Fibroblast of the conjunctiva (primary cell): ENCODE results near the gene XRCC5.
"Not testable (repeated sequence)": the region's sequence is repeated elsewhere in the genome, so short reads cannot be mapped to it uniquely, and the experiment has no call there.

ENCODE experiments used
- DNase-seq: peaks from one replicate; pipeline ENCODE4 v3.0.0-alpha.2; 2010; ENCODE audit warnings: low read depth

XRCC5 gene

GRCh38 chr2:216119146-216119545 lies 10.0 kb downstream of the XRCC5 start:
- DNase-seq: no peak

- no peak for DNase-seq
Observed at GRCh38 chr2:216119986-216120385, 10.8 kb downstream of the XRCC5 start.

- DNase-seq: no peak
Observed at GRCh38 chr2:216121255-216121654, 12.1 kb downstream of the XRCC5 start.

- DNase-seq: no peak
Observed at GRCh38 chr2:216126943-216127342, 17.8 kb downstream of the XRCC5 start.

- DNase-seq: peak; percentile 46
Observed at GRCh38 chr2:216130346-216130971, 21.3 kb downstream of the XRCC5 start.

- DNase-seq: no peak
Observed at GRCh38 chr2:216131175-216131926, 22.2 kb downstream of the XRCC5 start.

- DNase-seq: no peak
Observed at GRCh38 chr2:216132585-216132984, 23.4 kb downstream of the XRCC5 start.

- DNase-seq: no peak
Observed at GRCh38 chr2:216133397-216133796, 24.2 kb downstream of the XRCC5 start.

GRCh38 chr2:216134958-216135541 lies 25.9 kb downstream of the XRCC5 start:
- no peak for DNase-seq

GRCh38 chr2:216139884-216140283 lies 30.7 kb downstream of the XRCC5 start:
- no peak for DNase-seq

- not testable (repeated sequence) for DNase-seq
Observed at GRCh38 chr2:216141516-216141915, 32.4 kb downstream of the XRCC5 start.

- DNase-seq: peak; percentile 49
Observed at GRCh38 chr2:216142540-216142939, 33.4 kb downstream of the XRCC5 start.

GRCh38 chr2:216144372-216144771 lies 35.2 kb downstream of the XRCC5 start:
- DNase-seq: no peak

GRCh38 chr2:216144857-216145256 lies 35.7 kb downstream of the XRCC5 start:
- DNase-seq: no peak

GRCh38 chr2:216146573-216146972 lies 37.4 kb downstream of the XRCC5 start:
- DNase-seq: no peak

GRCh38 chr2:216147172-216148131 lies 38.3 kb downstream of the XRCC5 start:
- DNase-seq: no peak

- DNase-seq: no peak
Observed at GRCh38 chr2:216148983-216149382, 39.8 kb downstream of the XRCC5 start.

- no peak for DNase-seq
Observed at GRCh38 chr2:216149741-216150140, 40.6 kb downstream of the XRCC5 start.

- no peak for DNase-seq
Observed at GRCh38 chr2:216151313-216152025, 42.3 kb downstream of the XRCC5 start.

- DNase-seq: no peak
Observed at GRCh38 chr2:216155954-216156353, 46.8 kb downstream of the XRCC5 start.

GRCh38 chr2:216156822-216157221 lies 47.7 kb downstream of the XRCC5 start:
- DNase-seq: no peak

GRCh38 chr2:216159144-216159543 lies 50.0 kb downstream of the XRCC5 start:
- DNase-seq: peak; percentile 18
